Neural cell (in vitro differentiated cells): Measurements from ENCODE around the gene FAM193B. TPM values are rescaled to one million over a fixed set of nuclear protein-coding genes. Genes with fewer than 3 reads are reported as not detected.

Experiments used
- H2AFZ ChIP-seq: fragments of 200-600, 300-800 bp; sonication (generic), shearing (Covaris generic); 2 replicates; pipeline ENCODE4 v1.6.0; 2014; ENCODE audit warnings: low read depth, mild to moderate bottlenecking, antibody characterized with exemption, low read length, moderate library complexity
- H3F3A ChIP-seq: fragments of 200-600 bp; shearing (Covaris generic); 2 replicates; pipeline ENCODE4 v1.6.1; 2016; ENCODE audit warnings: mild to moderate bottlenecking, moderate library complexity, mixed read lengths, antibody characterized with exemption, low read length; ENCODE audit not compliant: insufficient read depth, poor library complexity, severe bottlenecking
- H3K27ac ChIP-seq: fragments of 200-600, 300-800 bp; sonication (generic), shearing (Covaris generic); 2 replicates; pipeline ENCODE4 v1.5.1; 2014; ENCODE audit warnings: mild to moderate bottlenecking, low read length, moderate library complexity
- H3K27me3 ChIP-seq: fragments of 300-800, 200-600 bp; sonication (generic), shearing (Covaris generic); 2 replicates; pipeline ENCODE4 v1.6.0; 2014; ENCODE audit warnings: mild to moderate bottlenecking, low read depth, low read length, moderate library complexity; ENCODE audit not compliant: insufficient read depth
- H3K36me3 ChIP-seq: fragments of 300-800, 200-600 bp; sonication (generic), shearing (Covaris generic); 2 replicates; pipeline ENCODE4 v1.5.1; 2014; ENCODE audit warnings: mild to moderate bottlenecking, antibody characterized with exemption, low read length, moderate library complexity; ENCODE audit not compliant: insufficient read depth
- H3K4me2 ChIP-seq: fragments of 300-800, 200-600 bp; sonication (generic), shearing (Covaris generic); 2 replicates; pipeline ENCODE4 v1.6.0; 2014; ENCODE audit warnings: mild to moderate bottlenecking, low read length
- H3K4me3 ChIP-seq: fragments of 300-800, 200-600 bp; sonication (generic), shearing (Covaris generic); 2 replicates; pipeline ENCODE4 v1.5.1; 2014; ENCODE audit warnings: mild to moderate bottlenecking, low read length, moderate library complexity
- H3K79me2 ChIP-seq: fragments of 200-600 bp; shearing (Covaris generic); replicated peaks from 2 replicates; pipeline ENCODE4 v1.6.0; 2014; ENCODE audit warnings: mild to moderate bottlenecking, low read length, moderate library complexity; ENCODE audit not compliant: insufficient read depth
- H3K9ac ChIP-seq: fragments of 300-800, 200-600 bp; sonication (generic), shearing (Covaris generic); 2 replicates; pipeline ENCODE4 v1.6.1; 2016; ENCODE audit warnings: mild to moderate bottlenecking, low read length, mixed read lengths
- H3K9me2 ChIP-seq: fragments of 200-600 bp; shearing (Covaris generic); 2 replicates; pipeline ENCODE4 v1.6.1; 2016; ENCODE audit warnings: mild to moderate bottlenecking, low read length, mixed read lengths; ENCODE audit not compliant: insufficient read depth
- H3K9me3 ChIP-seq: fragments of 200-600, 300-800 bp; sonication (generic), shearing (Covaris generic); 2 replicates; pipeline ENCODE4 v1.6.1; 2016; ENCODE audit warnings: mild to moderate bottlenecking, mixed run types, low read length, moderate library complexity, mixed read lengths
- H4K20me1 ChIP-seq: fragments of 200-600 bp; shearing (Covaris generic); 2 replicates; pipeline ENCODE4 v1.6.1; 2016; ENCODE audit warnings: mild to moderate bottlenecking, mixed run types; ENCODE audit not compliant: insufficient read depth
- EP300 ChIP-seq: fragments of 450-650 bp; conservative IDR thresholded peaks from 2 replicates; pipeline ENCODE4 v1.6.1; 2014; ENCODE audit warnings: antibody characterized with exemption, mild to moderate bottlenecking, moderate library complexity; ENCODE audit not compliant: poor library complexity, severe bottlenecking
- EZH2 ChIP-seq: fragments of 200-600, 300-800 bp; shearing (Covaris generic), sonication (generic); IDR thresholded peaks from 2 replicates; pipeline ENCODE4 v1.6.1; 2014; ENCODE audit warnings: antibody characterized with exemption, low read length, borderline replicate concordance, mild to moderate bottlenecking; ENCODE audit not compliant: insufficient read depth, poor library complexity, severe bottlenecking
- MXI1 ChIP-seq: fragments of 450-650 bp; conservative IDR thresholded peaks from 2 replicates; pipeline ENCODE4 v1.6.1; 2014; ENCODE audit warnings: antibody characterized with exemption, mild to moderate bottlenecking; ENCODE audit not compliant: poor library complexity, severe bottlenecking
- POLR2AphosphoS5 ChIP-seq: IDR thresholded peaks from 2 replicates; pipeline ENCODE4 v1.6.1; 2012
- RAD21 ChIP-seq: fragments of 450-650 bp; conservative IDR thresholded peaks from 2 replicates; pipeline ENCODE4 v1.6.1; 2014; ENCODE audit warnings: antibody characterized with exemption, mild to moderate bottlenecking, moderate library complexity
- REST ChIP-seq: IDR thresholded peaks from 2 replicates; pipeline ENCODE4 v1.6.1; 2012; ENCODE audit warnings: borderline replicate concordance
- SMC3 ChIP-seq: fragments of 450-650 bp; conservative IDR thresholded peaks from 2 replicates; pipeline ENCODE4 v1.6.1; 2014; ENCODE audit warnings: antibody characterized with exemption, mild to moderate bottlenecking, moderate library complexity; ENCODE audit not compliant: poor library complexity
- TAF1 ChIP-seq: IDR thresholded peaks from 2 replicates; pipeline ENCODE4 v1.6.1; 2012; ENCODE audit warnings: low read depth
- polyA plus RNA-seq: library from polyadenylated mRNA; depleted of rRNA; stranded (reverse); fragments of >200 nt; gene quantifications from 2 replicates; pipeline ENCODE4 v1.2.3, GENCODE V29; 2014
- TF ChIP-seq, protein P1 (sequence below): fragments of 450-650 bp; IDR thresholded peaks from 2 replicates; pipeline ENCODE4 v1.5.1; 2014; ENCODE audit warnings: antibody characterized with exemption, mild to moderate bottlenecking, moderate library complexity; ENCODE audit not compliant: poor library complexity, severe bottlenecking

The FAM193B gene
- polyA plus RNA-seq, 1 donor from 2014 or later = 79.2 TPM

DNA sequence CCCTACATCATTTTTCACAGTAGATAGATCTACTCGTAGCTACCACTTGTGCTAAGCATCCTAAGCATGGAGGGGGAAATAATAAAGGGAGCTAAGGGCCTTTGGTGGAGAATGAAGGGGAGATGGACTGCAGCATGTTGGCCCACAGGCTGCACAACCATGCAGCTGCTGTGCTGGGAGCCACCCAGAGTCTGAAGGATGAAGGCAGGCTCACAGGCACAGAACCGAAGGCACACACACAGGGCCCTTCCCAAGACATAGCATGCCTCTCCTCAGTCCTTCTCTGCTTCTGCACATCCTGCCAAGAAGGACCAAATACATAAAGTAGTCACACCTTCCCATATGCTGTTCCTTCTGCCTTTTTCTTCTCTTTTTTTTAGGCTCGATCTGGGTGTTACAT lies 6.6 kb downstream of the FAM193B start:
- no peaks in the 10 kb centered on the region for H3K9me2 ChIP-seq
- H3K9ac ChIP-seq = no peak overlapping the region
- H3F3A ChIP-seq = no peaks in the 10 kb centered on the region
- no peak overlapping the region for H2AFZ ChIP-seq
- no peak overlapping the region for H3K27ac ChIP-seq
- TF ChIP-seq EP300 (no peak), SMC3 (no peak), POLR2AphosphoS5 (no peak), EZH2 (no peak), RAD21 (no peak), TAF1 (no peak), MXI1 (no peak), REST (no peak)
- TF ChIP-seq, protein P1, sequence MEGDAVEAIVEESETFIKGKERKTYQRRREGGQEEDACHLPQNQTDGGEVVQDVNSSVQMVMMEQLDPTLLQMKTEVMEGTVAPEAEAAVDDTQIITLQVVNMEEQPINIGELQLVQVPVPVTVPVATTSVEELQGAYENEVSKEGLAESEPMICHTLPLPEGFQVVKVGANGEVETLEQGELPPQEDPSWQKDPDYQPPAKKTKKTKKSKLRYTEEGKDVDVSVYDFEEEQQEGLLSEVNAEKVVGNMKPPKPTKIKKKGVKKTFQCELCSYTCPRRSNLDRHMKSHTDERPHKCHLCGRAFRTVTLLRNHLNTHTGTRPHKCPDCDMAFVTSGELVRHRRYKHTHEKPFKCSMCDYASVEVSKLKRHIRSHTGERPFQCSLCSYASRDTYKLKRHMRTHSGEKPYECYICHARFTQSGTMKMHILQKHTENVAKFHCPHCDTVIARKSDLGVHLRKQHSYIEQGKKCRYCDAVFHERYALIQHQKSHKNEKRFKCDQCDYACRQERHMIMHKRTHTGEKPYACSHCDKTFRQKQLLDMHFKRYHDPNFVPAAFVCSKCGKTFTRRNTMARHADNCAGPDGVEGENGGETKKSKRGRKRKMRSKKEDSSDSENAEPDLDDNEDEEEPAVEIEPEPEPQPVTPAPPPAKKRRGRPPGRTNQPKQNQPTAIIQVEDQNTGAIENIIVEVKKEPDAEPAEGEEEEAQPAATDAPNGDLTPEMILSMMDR = no peak
- no peaks in the 10 kb centered on the region for H3K9me3 ChIP-seq
- H4K20me1 ChIP-seq = peaks cover 7% of the 10 kb centered on the region
- peaks cover 8% of the 10 kb centered on the region for H3K36me3 ChIP-seq
- H3K79me2 ChIP-seq = peaks cover 54% of the 10 kb centered on the region
- H3K27me3 ChIP-seq = no peaks in the 10 kb centered on the region
- H3K4me3 ChIP-seq = no peak overlapping the region
- no peak overlapping the region for H3K4me2 ChIP-seq

GRCh38 chr5:177546258-177546741 lies 8.1 kb downstream of the FAM193B start:
- Histone ChIP-seq H3K9me3 (no peaks in the 10 kb centered on the region), H3K36me3 (peaks cover 17% of the 10 kb centered on the region), H3K4me2 (no peak overlapping the region), H3K27ac (no peak overlapping the region), H3K27me3 (no peaks in the 10 kb centered on the region), H3K9ac (no peak overlapping the region), H3K79me2 (peaks cover 45% of the 10 kb centered on the region), H3K9me2 (no peaks in the 10 kb centered on the region), H2AFZ (no peak overlapping the region), H4K20me1 (peaks cover 3% of the 10 kb centered on the region), H3F3A (no peaks in the 10 kb centered on the region), H3K4me3 (no peak overlapping the region)
- TF ChIP-seq EZH2 = no peak
- TF ChIP-seq POLR2AphosphoS5 = no peak
